Neural progenitor cell (in vitro differentiated cells): ENCODE data around the gene NDUFB3. TPM values are rescaled to one million over a fixed set of nuclear protein-coding genes. Genes with fewer than 3 reads are reported as not detected.
A peak's percentile ranks its signal among the peaks of the same experiment; 100 is the strongest.
"Not testable (repeated sequence)": the region's sequence is repeated elsewhere in the genome, so short reads cannot be mapped to it uniquely, and the experiment has no call there.

Experiments
- DNase-seq: peaks from one replicate; pipeline ENCODE4 v3.0.0-alpha.2; 2016; ENCODE audit warnings: low spot score
- H2AFZ ChIP-seq: fragments of 200-600 bp; sonication (generic); replicated peaks from 2 replicates; pipeline ENCODE4 v1.6.1; 2016; ENCODE audit warnings: antibody characterized with exemption
- H3F3A ChIP-seq: fragments of 200-600 bp; sonication (generic); 2 replicates; pipeline ENCODE4 v1.6.1; 2016; ENCODE audit warnings: antibody characterized with exemption, low read depth
- H3K27ac ChIP-seq: fragments of 200-600 bp; sonication (generic); 2 replicates; pipeline ENCODE4 v1.5.1; 2016; ENCODE audit warnings: mild to moderate bottlenecking
- H3K27me3 ChIP-seq: fragments of 200-600 bp; sonication (generic); 2 replicates; pipeline ENCODE4 v1.6.1; 2016; ENCODE audit warnings: mild to moderate bottlenecking, moderate library complexity
- H3K36me3 ChIP-seq: fragments of 200-600 bp; sonication (generic); 2 replicates; pipeline ENCODE4 v1.5.1; 2016
- H3K4me1 ChIP-seq: fragments of 200-600 bp; sonication (generic); 2 replicates; pipeline ENCODE4 v1.6.1; 2016; ENCODE audit warnings: mixed run types
- H3K4me2 ChIP-seq: fragments of 200-600 bp; sonication (generic); 2 replicates; pipeline ENCODE4 v1.6.1; 2016
- H3K4me3 ChIP-seq: fragments of 200-600 bp; sonication (generic); 2 replicates; pipeline ENCODE4 v1.5.1; 2016
- H3K79me2 ChIP-seq: fragments of 200-600 bp; sonication (generic); 2 replicates; pipeline ENCODE4 v1.6.1; 2016; ENCODE audit warnings: low read depth
- H3K9ac ChIP-seq: fragments of 200-600 bp; sonication (generic); 2 replicates; pipeline ENCODE4 v1.6.1; 2016
- H3K9me3 ChIP-seq: fragments of 200-600 bp; sonication (generic); 2 replicates; pipeline ENCODE4 v1.5.1; 2016; ENCODE audit warnings: low read depth
- H4K20me1 ChIP-seq: fragments of 200-600 bp; sonication (generic); 2 replicates; pipeline ENCODE4 v1.6.1; 2016; ENCODE audit warnings: low read depth
- H3K27ac Mint-ChIP-seq: 3 replicates; pipeline ENCODE4 v1.8.0; 2021; ENCODE audit warnings: mixed read lengths
- H3K27me3 Mint-ChIP-seq: 2 replicates; pipeline ENCODE4 v1.8.0; 2022; ENCODE audit warnings: low read depth, mild to moderate bottlenecking, inconsistent platforms, moderate library complexity, mixed read lengths; ENCODE audit not compliant: insufficient read depth
- H3K36me3 Mint-ChIP-seq: 3 replicates; pipeline ENCODE4 v1.8.0; 2021; ENCODE audit warnings: mixed read lengths
- H3K4me1 Mint-ChIP-seq: 3 replicates; pipeline ENCODE4 v1.8.0; 2021; ENCODE audit warnings: mixed read lengths
- H3K4me3 Mint-ChIP-seq: 3 replicates; pipeline ENCODE4 v1.8.0; 2021; ENCODE audit warnings: mild to moderate bottlenecking, moderate library complexity, mixed read lengths
- H3K9me3 Mint-ChIP-seq: 3 replicates; pipeline ENCODE4 v1.8.0; 2020; ENCODE audit warnings: mixed read lengths
- EZH2 ChIP-seq: fragments of 200-600 bp; sonication (generic); IDR thresholded peaks from 2 replicates; pipeline ENCODE4 v1.6.1; 2017; ENCODE audit warnings: antibody characterized with exemption, mild to moderate bottlenecking, moderate library complexity
- EZH2phosphoT487 ChIP-seq: fragments of 200-600 bp; sonication (generic); IDR thresholded peaks from 2 replicates; pipeline ENCODE4 v1.6.1; 2017; ENCODE audit warnings: antibody characterized with exemption
- total RNA-seq: library from RNA; depleted of rRNA; stranded (reverse); fragments of >200 nt; gene quantifications from 2 replicates; pipeline ENCODE4 v1.2.3, GENCODE V29; 2015; ENCODE audit warnings: low replicate concordance
- TF ChIP-seq, protein P1 (sequence below): fragments of 200-600 bp; sonication (generic); IDR thresholded peaks from 2 replicates; pipeline ENCODE4 v1.5.1; 2017; ENCODE audit warnings: antibody characterized with exemption, mild to moderate bottlenecking

NDUFB3 gene
- total RNA-seq, 1 donor from 2014 or later, result 125 TPM

DNA sequence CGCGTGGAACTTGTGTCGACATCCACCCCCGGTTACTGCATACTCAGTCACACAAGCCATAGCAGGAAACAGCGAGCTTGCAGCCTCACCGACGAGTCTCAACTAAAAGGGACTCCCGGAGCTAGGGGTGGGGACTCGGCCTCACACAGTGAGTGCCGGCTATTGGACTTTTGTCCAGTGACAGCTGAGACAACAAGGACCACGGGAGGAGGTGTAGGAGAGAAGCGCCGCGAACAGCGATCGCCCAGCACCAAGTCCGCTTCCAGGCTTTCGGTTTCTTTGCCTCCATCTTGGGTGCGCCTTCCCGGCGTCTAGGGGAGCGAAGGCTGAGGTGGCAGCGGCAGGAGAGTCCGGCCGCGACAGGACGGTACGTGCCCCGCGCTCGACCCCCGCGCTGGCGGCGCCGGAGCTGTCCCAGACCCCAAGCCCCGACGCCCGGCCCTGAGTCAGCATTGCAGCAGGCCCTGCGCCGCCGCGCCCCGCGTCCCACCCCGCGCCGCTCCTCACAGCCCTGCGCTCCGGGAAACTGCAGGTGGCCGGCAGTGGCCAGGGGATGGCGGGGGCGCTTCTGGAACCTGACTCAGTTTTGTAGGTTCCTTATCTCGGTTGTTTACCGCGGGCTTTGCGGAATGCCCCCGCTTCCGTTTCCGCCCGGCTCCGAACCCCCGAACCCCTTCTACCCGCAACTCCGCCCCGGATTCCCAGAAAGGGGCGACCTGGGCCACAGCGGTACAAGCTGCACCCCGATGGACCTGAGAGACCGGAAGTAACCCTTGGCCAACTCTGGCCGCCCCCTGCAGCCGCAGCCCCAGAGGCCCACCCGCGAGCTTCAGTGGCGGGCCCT, 44.5 kb downstream of the NDUFB3 start, which contains the start of gene CFLAR:
Gene CFLAR, plus strand, starts transcription at position 50 of the 844 bp plus-strand sequence. CDS start 13,702 bp downstream, outside the sequence.
- Histone ChIP-seq H2AFZ (peak within 1 kb of the TSS; percentile 67), H3F3A (peaks cover 19% of the 10 kb centered on the region), H3K4me1 (peaks cover 11% of the 10 kb centered on the region), H3K79me2 (no peaks in the 10 kb centered on the region), H3K9ac (no peak within 1 kb of the TSS), H3K9me3 (no peaks in the 10 kb centered on the region), H3K27ac (no peak within 1 kb of the TSS), H3K36me3 (no peaks in the 10 kb centered on the region), H3K27me3 (no peaks in the 10 kb centered on the region), H3K4me2 (peak within 1 kb of the TSS; percentile 75), H4K20me1 (no peaks in the 10 kb centered on the region), H3K4me3 (peak within 1 kb of the TSS; percentile 54)
- Mint-ChIP-seq H3K9me3 (peaks cover 6% of the 10 kb centered on the region), H3K4me1 (peaks cover 4% of the 10 kb centered on the region), H3K36me3 (no peaks in the 10 kb centered on the region), H3K4me3 (peak within 1 kb of the TSS; percentile 70), H3K27me3 (peaks cover 2% of the 10 kb centered on the region), H3K27ac (no peak within 1 kb of the TSS)
- TF ChIP-seq, protein P1, sequence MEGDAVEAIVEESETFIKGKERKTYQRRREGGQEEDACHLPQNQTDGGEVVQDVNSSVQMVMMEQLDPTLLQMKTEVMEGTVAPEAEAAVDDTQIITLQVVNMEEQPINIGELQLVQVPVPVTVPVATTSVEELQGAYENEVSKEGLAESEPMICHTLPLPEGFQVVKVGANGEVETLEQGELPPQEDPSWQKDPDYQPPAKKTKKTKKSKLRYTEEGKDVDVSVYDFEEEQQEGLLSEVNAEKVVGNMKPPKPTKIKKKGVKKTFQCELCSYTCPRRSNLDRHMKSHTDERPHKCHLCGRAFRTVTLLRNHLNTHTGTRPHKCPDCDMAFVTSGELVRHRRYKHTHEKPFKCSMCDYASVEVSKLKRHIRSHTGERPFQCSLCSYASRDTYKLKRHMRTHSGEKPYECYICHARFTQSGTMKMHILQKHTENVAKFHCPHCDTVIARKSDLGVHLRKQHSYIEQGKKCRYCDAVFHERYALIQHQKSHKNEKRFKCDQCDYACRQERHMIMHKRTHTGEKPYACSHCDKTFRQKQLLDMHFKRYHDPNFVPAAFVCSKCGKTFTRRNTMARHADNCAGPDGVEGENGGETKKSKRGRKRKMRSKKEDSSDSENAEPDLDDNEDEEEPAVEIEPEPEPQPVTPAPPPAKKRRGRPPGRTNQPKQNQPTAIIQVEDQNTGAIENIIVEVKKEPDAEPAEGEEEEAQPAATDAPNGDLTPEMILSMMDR, result no peak
- TF ChIP-seq EZH2phosphoT487 (no peak), EZH2 (no peak)
- DNase-seq, result peak; percentile 58

- no peak overlapping the region for H3K9ac ChIP-seq
- peak overlapping the region; percentile 54 for H3K4me3 ChIP-seq
- H2AFZ ChIP-seq, result peak overlapping the region; percentile 67
- Mint-ChIP-seq H3K4me3 (peak overlapping the region; percentile 63), H3K27me3 (peaks cover 2% of the 10 kb centered on the region), H3K36me3 (no peaks in the 10 kb centered on the region), H3K4me1 (peaks cover 4% of the 10 kb centered on the region), H3K27ac (no peak overlapping the region), H3K9me3 (peaks cover 6% of the 10 kb centered on the region)
- DNase-seq, result peak; percentile 5
- no peaks in the 10 kb centered on the region for H3K9me3 ChIP-seq
- no peaks in the 10 kb centered on the region for H3K36me3 ChIP-seq
- H3K79me2 ChIP-seq, result no peaks in the 10 kb centered on the region
- peaks cover 11% of the 10 kb centered on the region for H3K4me1 ChIP-seq
- peak overlapping the region; percentile 75 for H3K4me2 ChIP-seq
- no peak overlapping the region for H3K27ac ChIP-seq
- no peaks in the 10 kb centered on the region for H3K27me3 ChIP-seq
- peaks cover 19% of the 10 kb centered on the region for H3F3A ChIP-seq
- H4K20me1 ChIP-seq, result no peaks in the 10 kb centered on the region
- no peak for TF ChIP-seq EZH2
- TF ChIP-seq, protein P1, result peak; percentile 13
Measured at GRCh38 chr2:201116959-201117734, 45.3 kb downstream of the NDUFB3 start.

DNA sequence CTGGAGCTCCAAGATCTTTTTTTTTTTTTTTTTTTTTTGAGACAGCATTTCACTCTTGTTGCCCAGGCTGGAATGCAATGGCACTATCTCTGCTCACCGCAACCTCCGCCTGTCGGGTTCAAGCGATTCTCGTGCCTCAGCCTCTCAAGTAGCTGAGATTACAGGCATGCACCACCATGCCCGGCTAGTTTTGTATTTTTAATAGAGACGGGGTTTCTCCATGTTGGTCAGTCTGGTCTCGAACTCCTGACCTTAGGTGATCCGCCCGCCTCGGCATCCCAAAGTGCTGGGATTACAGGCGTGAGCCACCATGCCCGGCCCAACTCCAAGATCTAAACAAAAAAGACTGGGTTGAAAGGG, 45.9 kb downstream of the NDUFB3 start:
- H2AFZ ChIP-seq, result peak overlapping the region; percentile 88
- DNase-seq, H3K36me3 Mint-ChIP-seq, H3K9ac ChIP-seq, H3K27ac ChIP-seq, H4K20me1 ChIP-seq, H3K36me3 ChIP-seq, H3K4me1 Mint-ChIP-seq, H3K27me3 ChIP-seq, H3K79me2 ChIP-seq, H3K9me3 ChIP-seq, H3K27ac Mint-ChIP-seq, H3K9me3 Mint-ChIP-seq, H3K27me3 Mint-ChIP-seq: not testable (repeated sequence)
- peaks cover 11% of the 10 kb centered on the region for H3K4me1 ChIP-seq
- peak overlapping the region; percentile 84 for H3K4me3 Mint-ChIP-seq
- peak overlapping the region; percentile 54 for H3K4me3 ChIP-seq
- H3K4me2 ChIP-seq, result peak overlapping the region; percentile 88
- H3F3A ChIP-seq, result peaks cover 19% of the 10 kb centered on the region
